DOHH2 (cell line): ENCODE measurements around the gene CPM.

Experiments used
- H3F3A ChIP-seq: fragments of 200-600 bp; sonication (generic), shearing (Covaris generic); 2 replicates; pipeline ENCODE4 v1.6.0; 2016; ENCODE audit warnings: antibody characterized with exemption, mild to moderate bottlenecking; ENCODE audit not compliant: control insufficient read depth, insufficient read depth
- H3K27ac ChIP-seq: fragments of 200-600 bp; sonication (generic); 2 replicates; pipeline ENCODE4 v1.5.1; 2014; ENCODE audit warnings: low read depth, mild to moderate bottlenecking, low read length, moderate library complexity
- H3K27me3 ChIP-seq: fragments of 200-600 bp; sonication (generic); 2 replicates; pipeline ENCODE4 v1.6.1; 2014; ENCODE audit warnings: mild to moderate bottlenecking, low read length, mixed read lengths; ENCODE audit not compliant: control insufficient read depth
- H3K36me3 ChIP-seq: fragments of 200-600 bp; sonication (generic); 2 replicates; pipeline ENCODE4 v1.6.1; 2014; ENCODE audit warnings: mild to moderate bottlenecking, low read length, moderate library complexity, mixed read lengths; ENCODE audit not compliant: control insufficient read depth
- H3K4me1 ChIP-seq: fragments of 200-600 bp; sonication (generic); 2 replicates; pipeline ENCODE4 v1.6.1; 2014; ENCODE audit warnings: mild to moderate bottlenecking, low read length, mixed read lengths; ENCODE audit not compliant: control insufficient read depth
- H3K4me2 ChIP-seq: fragments of 200-600 bp; sonication (generic); 2 replicates; pipeline ENCODE4 v1.6.0; 2014; ENCODE audit warnings: mild to moderate bottlenecking, low read length, moderate library complexity
- H3K4me3 ChIP-seq: fragments of 200-600 bp; sonication (generic); 2 replicates; pipeline ENCODE4 v1.5.1; 2014; ENCODE audit warnings: mild to moderate bottlenecking, low read length, mixed read lengths
- H3K79me2 ChIP-seq: fragments of 200-600 bp; sonication (generic); 2 replicates; pipeline ENCODE4 v1.6.1; 2014; ENCODE audit warnings: mild to moderate bottlenecking, low read length, mixed read lengths; ENCODE audit not compliant: control insufficient read depth
- H3K9me2 ChIP-seq: fragments of 200-600 bp; sonication (generic); replicated peaks from 2 replicates; pipeline ENCODE4 v1.6.1; 2014; ENCODE audit warnings: mild to moderate bottlenecking, low read length, mixed read lengths; ENCODE audit not compliant: control insufficient read depth
- H3K9me3 ChIP-seq: fragments of 200-600 bp; sonication (generic); 2 replicates; pipeline ENCODE4 v1.6.1; 2014; ENCODE audit warnings: antibody characterized with exemption, low read length, mixed read lengths; ENCODE audit not compliant: control insufficient read depth, insufficient read depth
- H4K20me1 ChIP-seq: fragments of 200-600 bp; sonication (generic); 2 replicates; pipeline ENCODE4 v1.6.0; 2014; ENCODE audit warnings: low read depth, mild to moderate bottlenecking, antibody characterized with exemption, low read length, moderate library complexity; ENCODE audit not compliant: control insufficient read depth, insufficient read depth
- EZH2phosphoT487 ChIP-seq: fragments of 200-600 bp; sonication (generic); IDR thresholded peaks from 2 replicates; pipeline ENCODE4 v1.6.1; 2017; ENCODE audit warnings: borderline replicate concordance, mild to moderate bottlenecking, antibody characterized with exemption, low read length, moderate library complexity, mixed read lengths
- TF ChIP-seq, protein P1 (sequence below): fragments of 200-600 bp; sonication (generic); IDR thresholded peaks from one replicate; pipeline ENCODE4 v1.5.1; 2014; ENCODE audit warnings: antibody characterized with exemption, mild to moderate bottlenecking, low read depth, low read length; ENCODE audit not compliant: poor library complexity, severe bottlenecking

CPM gene

DNA sequence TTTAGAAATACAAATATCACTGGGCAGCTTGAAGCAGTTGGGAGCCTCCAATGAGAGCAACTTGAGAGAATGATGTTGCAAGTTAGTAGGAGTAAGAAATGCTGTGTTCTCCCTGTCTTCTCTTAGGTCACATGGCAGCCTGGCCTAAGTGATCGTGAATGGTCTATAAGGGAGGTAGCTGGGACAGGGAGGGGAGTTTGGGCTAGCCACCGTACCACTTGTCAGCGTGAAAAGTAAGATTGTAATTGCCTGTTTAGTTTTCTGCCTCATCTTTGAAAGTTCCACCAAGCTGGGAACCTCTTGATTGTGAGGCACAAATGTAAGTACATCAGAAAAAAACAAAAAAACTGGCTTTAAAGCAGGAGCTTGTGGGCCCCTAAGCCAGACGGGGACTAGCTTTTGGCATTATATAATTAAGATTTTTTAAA, 88.6 kb downstream of the CPM start:
- H3K4me2 ChIP-seq: no peak overlapping the region
- TF ChIP-seq, protein P1, sequence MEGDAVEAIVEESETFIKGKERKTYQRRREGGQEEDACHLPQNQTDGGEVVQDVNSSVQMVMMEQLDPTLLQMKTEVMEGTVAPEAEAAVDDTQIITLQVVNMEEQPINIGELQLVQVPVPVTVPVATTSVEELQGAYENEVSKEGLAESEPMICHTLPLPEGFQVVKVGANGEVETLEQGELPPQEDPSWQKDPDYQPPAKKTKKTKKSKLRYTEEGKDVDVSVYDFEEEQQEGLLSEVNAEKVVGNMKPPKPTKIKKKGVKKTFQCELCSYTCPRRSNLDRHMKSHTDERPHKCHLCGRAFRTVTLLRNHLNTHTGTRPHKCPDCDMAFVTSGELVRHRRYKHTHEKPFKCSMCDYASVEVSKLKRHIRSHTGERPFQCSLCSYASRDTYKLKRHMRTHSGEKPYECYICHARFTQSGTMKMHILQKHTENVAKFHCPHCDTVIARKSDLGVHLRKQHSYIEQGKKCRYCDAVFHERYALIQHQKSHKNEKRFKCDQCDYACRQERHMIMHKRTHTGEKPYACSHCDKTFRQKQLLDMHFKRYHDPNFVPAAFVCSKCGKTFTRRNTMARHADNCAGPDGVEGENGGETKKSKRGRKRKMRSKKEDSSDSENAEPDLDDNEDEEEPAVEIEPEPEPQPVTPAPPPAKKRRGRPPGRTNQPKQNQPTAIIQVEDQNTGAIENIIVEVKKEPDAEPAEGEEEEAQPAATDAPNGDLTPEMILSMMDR: no peak
- no peak for TF ChIP-seq EZH2phosphoT487
- no peaks in the 10 kb centered on the region for H3K9me2 ChIP-seq
- no peak overlapping the region for H3K27ac ChIP-seq
- H3F3A ChIP-seq: peaks cover 65% of the 10 kb centered on the region
- no peaks in the 10 kb centered on the region for H3K9me3 ChIP-seq
- peaks cover 46% of the 10 kb centered on the region for H3K36me3 ChIP-seq
- no peaks in the 10 kb centered on the region for H3K4me1 ChIP-seq
- no peaks in the 10 kb centered on the region for H3K27me3 ChIP-seq
- peaks cover 8% of the 10 kb centered on the region for H3K79me2 ChIP-seq
- 0 out of 2 replicates have a peak, but pooled peaks cover 7% of the 10 kb centered on the region for H4K20me1 ChIP-seq
- H3K4me3 ChIP-seq: no peak overlapping the region

- Histone ChIP-seq H3K4me3 (no peak overlapping the region), H3K27me3 (no peaks in the 10 kb centered on the region), H3K27ac (no peak overlapping the region), H3F3A (peaks cover 71% of the 10 kb centered on the region), H3K4me1 (no peaks in the 10 kb centered on the region), H4K20me1 (peaks cover 14% of the 10 kb centered on the region; the same call in 1 of the 2 replicates), H3K79me2 (peaks cover 17% of the 10 kb centered on the region), H3K36me3 (peaks cover 60% of the 10 kb centered on the region), H3K9me2 (no peaks in the 10 kb centered on the region), H3K4me2 (no peak overlapping the region), H3K9me3 (no peaks in the 10 kb centered on the region)
- TF ChIP-seq EZH2phosphoT487: no peak
- TF ChIP-seq, protein P1: no peak
Measured at GRCh38 chr12:68842784-68843567, 90.0 kb downstream of the CPM start.

DNA sequence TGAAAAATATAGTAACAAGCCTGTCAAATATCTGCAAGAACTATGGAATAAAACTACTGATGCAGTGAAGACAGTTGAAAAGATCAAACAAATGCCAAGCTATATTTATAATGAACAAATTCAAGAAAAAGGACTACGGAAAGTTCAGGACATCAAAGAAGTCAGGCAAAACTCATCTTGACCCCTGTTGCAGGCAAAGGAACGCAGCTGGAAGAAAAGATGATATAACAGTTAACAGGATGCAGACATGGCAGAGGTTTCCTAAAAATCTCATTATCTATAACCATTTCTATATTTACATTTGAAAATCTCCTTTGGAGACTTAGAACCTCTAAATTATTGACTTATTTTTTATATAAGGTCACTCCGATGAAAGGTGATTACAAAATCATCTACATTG, 90.8 kb downstream of the CPM start:
- Histone ChIP-seq H4K20me1 (peaks cover 15% of the 10 kb centered on the region; the same call in 1 of the 2 replicates), H3K27ac (no peak overlapping the region), H3K4me3 (no peak overlapping the region), H3K9me2 (no peaks in the 10 kb centered on the region), H3K27me3 (no peaks in the 10 kb centered on the region), H3K79me2 (peaks cover 22% of the 10 kb centered on the region), H3K36me3 (peaks cover 67% of the 10 kb centered on the region), H3K9me3 (no peaks in the 10 kb centered on the region), H3K4me2 (no peak overlapping the region), H3F3A (peaks cover 72% of the 10 kb centered on the region), H3K4me1 (no peaks in the 10 kb centered on the region)
- TF ChIP-seq EZH2phosphoT487: no peak
- TF ChIP-seq, protein P1: no peak
